Calu3 (cell line): ENCODE data around the gene GALNS. TPM values are rescaled to one million over a fixed set of nuclear protein-coding genes. Genes with fewer than 3 reads are reported as not detected.
"Not testable (repeated sequence)": the region's sequence is repeated elsewhere in the genome, so short reads cannot be mapped to it uniquely, and the experiment has no call there.

Experiments used
- BruUV-seq: library from RNA; stranded (reverse); fragments of 400-500 nt; replicated peaks from 2 replicates; lab custom pipeline; 2021; lab: Mats Ljungman, UMichigan
- CTCF ChIA-PET: fragments of 300-600 bp; sonication (Branson Sonifier 250); formaldehyde crosslinking; loops from one replicate; lab custom pipeline; 2022; ENCODE audit warnings: antibody characterized with exemption; lab: Charles Lee
- DNase-seq: peaks from one replicate; pipeline ENCODE4 v3.0.0; 2022
- H3K27ac Mint-ChIP-seq: one replicate; pipeline ENCODE4 v1.8.0; 2022; ENCODE audit warnings: mixed read lengths; ENCODE audit not compliant: unreplicated experiment
- H3K27me3 Mint-ChIP-seq: one replicate; pipeline ENCODE4 v1.8.0; 2022; ENCODE audit warnings: mixed read lengths; ENCODE audit not compliant: unreplicated experiment
- H3K36me3 Mint-ChIP-seq: one replicate; pipeline ENCODE4 v1.8.0; 2022; ENCODE audit warnings: mild to moderate bottlenecking, moderate library complexity, mixed read lengths; ENCODE audit not compliant: insufficient read depth, unreplicated experiment
- H3K4me1 Mint-ChIP-seq: one replicate; pipeline ENCODE4 v1.8.0; 2022; ENCODE audit warnings: mild to moderate bottlenecking, low read depth, mixed read lengths; ENCODE audit not compliant: unreplicated experiment
- H3K4me3 Mint-ChIP-seq: one replicate; pipeline ENCODE4 v1.8.0; 2022; ENCODE audit warnings: mild to moderate bottlenecking, low read depth, moderate library complexity, mixed read lengths; ENCODE audit not compliant: unreplicated experiment
- H3K9me3 Mint-ChIP-seq: one replicate; pipeline ENCODE4 v1.8.0; 2022; ENCODE audit warnings: low read depth, mixed read lengths; ENCODE audit not compliant: unreplicated experiment
- intact Hi-C: fragments of 100-400 bp; cut with micrococcal nuclease; formaldehyde crosslinking; loops from one replicate; pipeline ENCODE4 v1.10.0; 2022; ENCODE audit not compliant: unreplicated experiment
- total RNA-seq: library from RNA; stranded (reverse); gene quantifications from 2 replicates; pipeline ENCODE4 v1.2.3, GENCODE V29; 2022
- TF ChIP-seq, protein P1 (sequence below): fragments of 200-600 bp; IDR thresholded peaks from one replicate; pipeline ENCODE4 v1.8.0; 2022; ENCODE audit warnings: antibody characterized with exemption; ENCODE audit not compliant: unreplicated experiment

Gene GALNS
- total RNA-seq, 1 experiment from 2014 or later: 50.4 TPM

DNA sequence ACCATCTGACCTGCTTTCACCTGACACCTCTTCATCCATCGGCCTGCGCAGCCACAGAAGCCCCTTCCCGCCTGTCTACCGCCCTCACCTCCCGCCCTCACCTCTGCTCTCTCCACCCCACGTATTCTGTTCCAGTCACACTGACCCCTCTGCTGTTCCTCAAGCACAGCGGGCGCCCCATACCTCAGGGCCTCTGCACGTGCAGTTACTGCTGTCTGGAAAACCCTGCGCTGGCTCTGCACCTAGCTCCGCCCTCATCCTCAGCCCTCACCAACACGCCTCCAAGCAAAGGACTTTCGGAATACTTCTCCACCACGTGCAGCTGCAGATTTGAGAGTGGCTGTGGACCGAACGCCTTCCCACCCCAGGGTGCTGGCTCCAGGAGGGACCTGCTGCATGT lies 34.3 kb upstream of the GALNS start:
- no peak for DNase-seq
- TF ChIP-seq, protein P1, sequence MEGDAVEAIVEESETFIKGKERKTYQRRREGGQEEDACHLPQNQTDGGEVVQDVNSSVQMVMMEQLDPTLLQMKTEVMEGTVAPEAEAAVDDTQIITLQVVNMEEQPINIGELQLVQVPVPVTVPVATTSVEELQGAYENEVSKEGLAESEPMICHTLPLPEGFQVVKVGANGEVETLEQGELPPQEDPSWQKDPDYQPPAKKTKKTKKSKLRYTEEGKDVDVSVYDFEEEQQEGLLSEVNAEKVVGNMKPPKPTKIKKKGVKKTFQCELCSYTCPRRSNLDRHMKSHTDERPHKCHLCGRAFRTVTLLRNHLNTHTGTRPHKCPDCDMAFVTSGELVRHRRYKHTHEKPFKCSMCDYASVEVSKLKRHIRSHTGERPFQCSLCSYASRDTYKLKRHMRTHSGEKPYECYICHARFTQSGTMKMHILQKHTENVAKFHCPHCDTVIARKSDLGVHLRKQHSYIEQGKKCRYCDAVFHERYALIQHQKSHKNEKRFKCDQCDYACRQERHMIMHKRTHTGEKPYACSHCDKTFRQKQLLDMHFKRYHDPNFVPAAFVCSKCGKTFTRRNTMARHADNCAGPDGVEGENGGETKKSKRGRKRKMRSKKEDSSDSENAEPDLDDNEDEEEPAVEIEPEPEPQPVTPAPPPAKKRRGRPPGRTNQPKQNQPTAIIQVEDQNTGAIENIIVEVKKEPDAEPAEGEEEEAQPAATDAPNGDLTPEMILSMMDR: no peak
- H3K36me3 Mint-ChIP-seq: peaks cover 10% of the 10 kb centered on the region
- CTCF ChIA-PET: no interaction called here
- H3K4me3 Mint-ChIP-seq: no peak overlapping the region
- H3K27me3 Mint-ChIP-seq: peaks cover 64% of the 10 kb centered on the region
- no TSS peak for BruUV-seq
- no peaks in the 10 kb centered on the region for H3K4me1 Mint-ChIP-seq
- no peak overlapping the region for H3K27ac Mint-ChIP-seq
- intact Hi-C loops: no loop called here
- peaks cover 2% of the 10 kb centered on the region for H3K9me3 Mint-ChIP-seq

GRCh38 chr16:88889702-88890352 lies 33.1 kb upstream of the GALNS start:
- H3K4me1 Mint-ChIP-seq, BruUV-seq, H3K4me3 Mint-ChIP-seq, DNase-seq, intact Hi-C loops, CTCF ChIA-PET, H3K36me3 Mint-ChIP-seq, H3K9me3 Mint-ChIP-seq, H3K27ac Mint-ChIP-seq: not testable (repeated sequence)
- peaks cover 51% of the 10 kb centered on the region for H3K27me3 Mint-ChIP-seq

DNA sequence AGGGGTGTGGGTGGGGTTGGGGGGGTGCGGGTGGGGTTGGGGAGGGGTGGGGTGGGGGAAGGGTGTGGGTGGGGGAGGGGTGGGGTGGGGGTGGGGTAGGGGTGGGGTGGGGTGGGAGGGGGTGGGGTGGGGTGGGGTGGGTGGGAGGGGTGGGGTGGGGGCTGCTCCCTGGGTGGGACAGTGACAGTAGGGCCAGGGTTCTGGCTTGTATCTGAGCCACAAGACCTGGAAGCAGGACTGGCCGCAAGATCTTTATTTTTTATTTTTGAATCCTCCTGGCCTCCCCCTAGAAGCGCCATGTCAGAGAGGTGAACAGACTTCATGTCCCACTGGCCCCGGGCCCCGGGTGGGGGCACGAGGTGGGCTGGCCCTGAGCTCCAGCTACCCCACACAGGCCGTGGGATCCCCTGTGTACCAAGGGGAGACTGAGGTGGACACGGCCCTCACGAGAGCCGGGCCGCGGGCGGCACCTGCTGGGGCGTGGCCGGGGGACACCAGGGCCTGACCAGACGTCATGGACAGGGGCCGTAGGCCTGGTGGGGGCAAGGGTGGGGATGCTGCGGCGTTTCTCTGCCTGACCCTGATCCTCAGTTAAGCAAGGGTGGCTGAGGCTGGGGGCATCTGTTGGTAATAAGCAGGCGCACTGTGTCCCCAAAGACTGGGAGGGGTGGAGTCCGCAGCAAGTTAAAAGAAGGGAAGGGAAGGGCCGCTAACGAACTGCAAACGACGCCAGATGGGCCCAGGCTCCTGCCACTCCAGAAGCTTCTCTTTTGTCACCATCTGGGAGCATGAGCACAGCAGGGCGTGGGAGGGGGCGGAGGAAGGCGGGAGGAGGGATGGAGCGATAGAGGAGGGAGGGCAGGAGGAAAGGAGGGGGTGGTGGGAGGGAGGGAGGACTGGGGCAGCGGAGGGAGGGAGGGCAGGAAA lies 32.0 kb upstream of the GALNS start:
- Mint-ChIP-seq H3K4me1 (no peaks in the 10 kb centered on the region), H3K4me3 (no peak overlapping the region), H3K27ac (no peak overlapping the region), H3K27me3 (peaks cover 46% of the 10 kb centered on the region), H3K9me3 (peaks cover 2% of the 10 kb centered on the region), H3K36me3 (peaks cover 10% of the 10 kb centered on the region)
- intact Hi-C loops: no loop called here
- no TSS peak for BruUV-seq
- TF ChIP-seq, protein P1: no peak
- DNase-seq: no peak
- CTCF ChIA-PET: interaction anchor here (0.6 kb wide), 1 partner anchor 151 kb away, joined by 6 read pairs; no protein-coding TSS in a partner anchor

GRCh38 chr16:88888057-88888456 lies 31.3 kb upstream of the GALNS start:
- Mint-ChIP-seq H3K27ac (no peak overlapping the region), H3K9me3 (peaks cover 2% of the 10 kb centered on the region), H3K4me1 (no peaks in the 10 kb centered on the region), H3K4me3 (no peak overlapping the region), H3K36me3 (peaks cover 8% of the 10 kb centered on the region), H3K27me3 (peaks cover 40% of the 10 kb centered on the region)
- TF ChIP-seq, protein P1: no peak
- no peak for DNase-seq
- CTCF ChIA-PET: no interaction called here
- no TSS peak for BruUV-seq
- intact Hi-C loops: no loop called here
